Lower lobe of right lung (tissue), 2 donors: ENCODE results near the gene AP2A2. TPM values are rescaled to one million over a fixed set of nuclear protein-coding genes. Genes with fewer than 3 reads are reported as not detected.

Experiments used
- ATAC-seq, 2 donors: fragments of 200-7000 bp; cut with Tn5 transposase; one replicate each; pipeline ENCODE4 v1.9.1; 2020 to 2022; ENCODE audit warnings: mild to moderate bottlenecking in 2 of 2, moderate library complexity in 2 of 2
- DNase-seq: peaks from one replicate; pipeline ENCODE4 v3.0.0-alpha.2; 2020
- H3K27ac ChIP-seq: fragments of 200-600 bp; one replicate; pipeline ENCODE4 v1.8.0; 2022
- H3K27me3 ChIP-seq: fragments of 200-600 bp; one replicate; pipeline ENCODE4 v1.8.0; 2022; ENCODE audit warnings: low read depth
- H3K36me3 ChIP-seq: fragments of 200-600 bp; one replicate; pipeline ENCODE4 v1.8.0; 2022; ENCODE audit warnings: mild to moderate bottlenecking
- H3K4me1 ChIP-seq: fragments of 200-600 bp; one replicate; pipeline ENCODE4 v1.8.0; 2022
- H3K4me3 ChIP-seq: fragments of 200-600 bp; one replicate; pipeline ENCODE4 v1.8.0; 2022; ENCODE audit warnings: mild to moderate bottlenecking
- H3K9me3 ChIP-seq: fragments of 200-600 bp; one replicate; pipeline ENCODE4 v1.8.0; 2022
- intact Hi-C: fragments of 100-400 bp; cut with DNase I; formaldehyde crosslinking; loops from one replicate; pipeline ENCODE4 v1.11.0; 2022
- total RNA-seq: library from RNA; stranded (reverse); fragmentation: NEBNext Ultra II Directional; extraction: Animal tissue kit (Norgen Biotek cat#: 25700); gene quantifications from one replicate; pipeline ENCODE4 v1.2.1, GENCODE V29; 2021
- TF ChIP-seq, protein P1 (sequence below): fragments of 200-600 bp; IDR thresholded peaks from one replicate; pipeline ENCODE4 v1.8.0; 2022; ENCODE audit warnings: antibody characterized with exemption, mild to moderate bottlenecking
- donor health status: DM: no; HTN: yes; CAD: no; lungs with severe emphysema.

Gene AP2A2
- total RNA-seq, 1 donor from 2014 or later = 130 TPM

DNA sequence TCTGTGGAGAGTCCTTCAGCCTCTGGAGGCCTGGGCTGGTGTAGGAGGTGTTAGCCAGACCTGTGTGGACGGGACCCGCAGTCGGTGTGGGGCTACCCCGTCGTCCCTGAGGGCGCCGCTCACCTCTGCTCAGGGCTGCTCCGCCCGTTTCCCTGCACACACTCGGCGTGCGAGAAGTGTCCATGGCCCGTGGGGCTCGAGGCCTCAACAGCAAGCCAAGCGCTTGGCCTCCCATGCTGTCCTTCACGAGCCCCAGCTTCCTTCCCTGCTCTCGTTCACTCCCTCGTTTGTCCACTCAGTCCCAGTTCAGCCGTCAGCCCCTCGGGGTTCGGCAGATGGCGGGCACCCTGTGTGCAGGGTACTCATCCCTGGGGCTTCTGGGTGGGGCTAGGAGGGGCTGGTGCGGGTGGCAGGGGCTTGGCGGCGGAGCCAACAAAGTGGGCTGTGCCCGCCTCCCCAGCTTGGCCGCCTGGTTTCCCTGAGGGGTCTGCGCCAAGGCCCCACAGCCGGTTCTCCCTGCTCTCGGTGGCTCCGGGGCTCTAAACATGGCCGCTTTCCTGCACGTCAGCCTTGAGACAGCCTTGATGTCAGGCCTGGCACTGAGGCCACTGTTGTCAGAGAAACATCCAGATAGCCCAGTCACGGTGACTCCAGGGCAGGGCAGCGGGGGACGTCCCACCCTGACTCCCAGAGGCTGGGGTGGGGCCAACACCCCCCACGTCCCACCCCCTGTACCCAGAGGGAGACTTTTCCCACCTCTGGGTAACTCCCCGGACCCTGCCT is 107.5 kb downstream of the AP2A2 start:
- Histone ChIP-seq H3K27me3 (peaks cover 15% of the 10 kb centered on the region), H3K4me3 (no peak overlapping the region), H3K36me3 (no peaks in the 10 kb centered on the region), H3K9me3 (no peaks in the 10 kb centered on the region), H3K27ac (no peak overlapping the region), H3K4me1 (no peaks in the 10 kb centered on the region)
- no peak for DNase-seq
- intact Hi-C loops = no loop called here
- no peak for ATAC-seq
- TF ChIP-seq, protein P1, sequence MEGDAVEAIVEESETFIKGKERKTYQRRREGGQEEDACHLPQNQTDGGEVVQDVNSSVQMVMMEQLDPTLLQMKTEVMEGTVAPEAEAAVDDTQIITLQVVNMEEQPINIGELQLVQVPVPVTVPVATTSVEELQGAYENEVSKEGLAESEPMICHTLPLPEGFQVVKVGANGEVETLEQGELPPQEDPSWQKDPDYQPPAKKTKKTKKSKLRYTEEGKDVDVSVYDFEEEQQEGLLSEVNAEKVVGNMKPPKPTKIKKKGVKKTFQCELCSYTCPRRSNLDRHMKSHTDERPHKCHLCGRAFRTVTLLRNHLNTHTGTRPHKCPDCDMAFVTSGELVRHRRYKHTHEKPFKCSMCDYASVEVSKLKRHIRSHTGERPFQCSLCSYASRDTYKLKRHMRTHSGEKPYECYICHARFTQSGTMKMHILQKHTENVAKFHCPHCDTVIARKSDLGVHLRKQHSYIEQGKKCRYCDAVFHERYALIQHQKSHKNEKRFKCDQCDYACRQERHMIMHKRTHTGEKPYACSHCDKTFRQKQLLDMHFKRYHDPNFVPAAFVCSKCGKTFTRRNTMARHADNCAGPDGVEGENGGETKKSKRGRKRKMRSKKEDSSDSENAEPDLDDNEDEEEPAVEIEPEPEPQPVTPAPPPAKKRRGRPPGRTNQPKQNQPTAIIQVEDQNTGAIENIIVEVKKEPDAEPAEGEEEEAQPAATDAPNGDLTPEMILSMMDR = no peak

DNA sequence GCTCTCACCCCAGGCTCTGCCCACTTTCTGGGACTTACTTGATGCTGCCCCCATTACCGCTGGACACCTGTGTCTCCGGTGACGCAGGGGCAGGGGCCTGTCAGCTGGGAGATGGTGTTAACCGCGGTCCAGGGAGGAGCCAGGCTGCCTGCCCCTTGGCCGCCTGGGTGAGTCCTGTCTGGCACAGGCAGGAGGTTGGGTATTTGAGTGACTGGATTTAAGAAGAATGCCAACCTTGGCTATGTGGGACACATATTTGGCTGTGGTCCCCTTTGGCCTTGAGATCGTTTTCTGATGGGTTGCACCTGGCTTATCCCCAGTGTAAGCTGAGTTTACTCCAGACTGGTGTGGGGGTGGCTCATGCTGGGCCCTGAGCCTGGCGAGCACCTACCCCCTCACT is 108.3 kb downstream of the AP2A2 start:
- Histone ChIP-seq H3K36me3 (no peaks in the 10 kb centered on the region), H3K27me3 (peaks cover 15% of the 10 kb centered on the region), H3K4me3 (no peak overlapping the region), H3K27ac (no peak overlapping the region), H3K9me3 (no peaks in the 10 kb centered on the region), H3K4me1 (no peaks in the 10 kb centered on the region)
- ATAC-seq (no peak), DNase-seq (no peak)
- TF ChIP-seq, protein P1 = no peak
- intact Hi-C loops = no loop called here

DNA sequence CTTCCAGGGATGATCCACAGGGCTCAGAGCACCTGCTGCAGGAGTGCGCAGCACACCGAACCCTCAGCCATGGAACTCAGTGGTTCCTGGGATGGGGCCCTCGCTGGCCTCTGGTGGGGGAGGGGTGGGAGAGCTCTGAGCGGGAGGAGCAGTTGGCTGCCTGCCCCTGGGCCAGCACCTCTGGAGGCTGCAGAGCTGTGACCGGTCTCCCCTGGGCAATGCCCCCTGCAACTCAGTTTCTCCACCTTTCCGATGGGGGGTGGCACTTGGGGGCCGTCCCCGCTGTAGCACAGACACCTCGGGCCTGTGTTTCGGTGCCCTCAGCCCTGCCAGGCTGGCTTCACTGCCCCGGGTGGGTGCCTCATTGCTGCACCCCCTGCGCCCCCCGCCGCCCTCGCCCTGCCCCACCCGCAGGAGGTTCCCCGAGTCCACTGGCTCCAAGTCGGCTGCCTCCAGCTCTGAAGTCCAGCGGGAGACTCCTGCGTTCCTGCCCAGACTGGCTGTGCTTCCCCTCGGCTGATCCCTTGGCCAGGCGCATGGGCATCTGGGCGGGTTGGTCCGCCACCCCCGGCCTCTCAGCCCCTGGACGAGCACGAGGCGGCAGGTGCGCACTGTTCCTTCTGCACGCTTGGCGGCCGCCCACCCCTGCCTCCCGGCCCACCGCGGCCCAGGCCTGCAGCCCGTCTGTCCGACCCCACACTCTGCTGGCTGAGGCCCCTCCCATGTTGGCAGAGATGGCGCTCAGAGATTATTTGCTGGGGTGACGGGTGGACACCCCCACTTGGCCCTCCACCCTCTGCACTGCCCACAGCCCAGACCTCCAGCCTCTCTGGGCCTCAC is 109.0 kb downstream of the AP2A2 start:
- ATAC-seq = no peak
- no peak overlapping the region for H3K27ac ChIP-seq
- peaks cover 15% of the 10 kb centered on the region for H3K27me3 ChIP-seq

DNA sequence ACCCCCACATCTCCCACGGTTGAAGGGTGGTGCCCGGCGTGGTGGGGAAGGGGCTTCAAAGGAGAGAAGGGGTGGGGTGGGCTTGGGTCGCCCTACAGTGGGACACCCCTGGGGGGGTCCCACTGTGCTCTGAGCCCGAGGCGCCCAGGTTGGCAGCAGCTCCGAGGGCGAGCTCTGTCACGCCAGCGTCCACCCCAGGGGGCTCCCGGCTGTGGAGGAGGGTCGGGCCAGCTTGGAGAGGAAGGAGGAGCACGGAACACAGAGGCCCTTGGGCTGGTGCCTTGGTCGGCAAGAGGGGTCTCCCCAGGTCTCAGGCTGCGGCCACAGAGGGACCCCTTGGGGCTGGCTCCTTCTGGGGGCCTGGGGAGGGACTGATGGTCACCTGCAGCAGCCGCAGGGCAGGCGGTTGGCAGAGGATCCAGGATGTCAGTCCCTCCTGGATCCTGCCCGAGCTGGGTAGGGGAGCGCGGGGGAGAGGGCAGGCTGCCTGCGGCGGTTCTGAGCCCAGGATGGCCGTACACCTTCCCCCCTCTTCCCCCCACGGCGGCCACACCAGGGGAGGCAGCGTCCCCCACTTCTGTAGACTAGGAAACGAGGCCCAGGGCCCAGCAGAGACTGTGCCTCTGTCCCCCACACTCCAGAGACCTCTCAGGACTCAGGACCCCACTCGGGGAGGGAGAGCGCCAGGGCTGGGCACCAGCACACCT is 110.1 kb downstream of the AP2A2 start:
- TF ChIP-seq, protein P1 = no peak
- no peaks in the 10 kb centered on the region for H3K9me3 ChIP-seq
- no peak for ATAC-seq
- peaks cover 15% of the 10 kb centered on the region for H3K27me3 ChIP-seq
- no peaks in the 10 kb centered on the region for H3K36me3 ChIP-seq
- intact Hi-C loops = no loop called here
- no peak overlapping the region for H3K4me3 ChIP-seq
- no peaks in the 10 kb centered on the region for H3K4me1 ChIP-seq
- no peak for DNase-seq
- no peak overlapping the region for H3K27ac ChIP-seq

More for the DNA sequence above, 109.0 kb downstream of the AP2A2 start:
- H3K9me3 ChIP-seq = no peaks in the 10 kb centered on the region
- H3K4me3 ChIP-seq = no peak overlapping the region
- TF ChIP-seq, protein P1 = no peak
- no peak for DNase-seq
- intact Hi-C loops = no loop called here
- no peaks in the 10 kb centered on the region for H3K36me3 ChIP-seq
- H3K4me1 ChIP-seq = no peaks in the 10 kb centered on the region

DNA sequence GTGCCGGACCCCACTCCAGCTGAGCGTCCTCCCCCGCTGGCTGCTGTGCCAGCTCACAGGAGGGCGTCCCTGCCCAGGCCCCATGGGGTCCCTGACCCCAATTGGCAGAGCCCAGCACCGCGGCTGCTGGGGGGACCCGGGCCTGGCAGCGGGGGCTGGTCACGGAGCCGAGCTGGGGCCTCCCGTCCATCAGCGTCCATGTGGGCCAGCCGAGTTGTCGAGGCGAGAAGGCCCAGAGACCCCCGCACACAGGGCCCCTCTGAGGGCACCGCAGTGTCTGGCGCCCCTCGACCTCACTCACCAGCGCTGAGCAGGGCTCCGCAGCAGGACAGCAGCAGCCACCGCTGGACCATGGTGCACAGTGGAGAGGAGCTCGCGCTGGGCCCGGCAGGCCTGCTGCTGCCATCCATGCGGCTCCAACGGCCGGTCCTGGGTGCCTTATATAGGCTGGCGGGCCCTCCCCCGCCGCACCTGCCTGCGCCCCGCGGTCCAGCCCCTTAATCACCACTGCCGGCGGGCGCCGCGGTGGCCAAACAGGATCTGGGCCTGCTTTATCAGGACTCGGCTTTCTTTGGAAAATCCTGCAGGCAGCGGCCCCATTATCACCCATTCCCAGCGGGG is 110.7 kb downstream of the AP2A2 start, which contains the start of gene MUC6:
TSS of gene MUC6 (minus strand) at position 416 of the 621 bp plus-strand sequence. CDS start at position 353, 63 bp downstream.
- no peak for ATAC-seq
- Histone ChIP-seq H3K4me1 (no peaks in the 10 kb centered on the region), H3K36me3 (no peaks in the 10 kb centered on the region), H3K4me3 (no peak within 1 kb of the TSS), H3K27ac (no peak within 1 kb of the TSS), H3K27me3 (peaks cover 16% of the 10 kb centered on the region), H3K9me3 (no peaks in the 10 kb centered on the region)
- intact Hi-C loops = no loop called here
- TF ChIP-seq, protein P1 = no peak
- no peak for DNase-seq
